NCI-H1092 (cell line): Measurements from ENCODE around the gene MMRN2.

Source experiments
- DNase-seq: peaks from one replicate; lab custom pipeline; 2025; lab: John Stamatoyannopoulos, UW

The MMRN2 gene

GRCh38 chr10:86970162-86970981, 13.0 kb upstream of the MMRN2 start:
- no peak for DNase-seq

GRCh38 chr10:86969421-86970041, 12.1 kb upstream of the MMRN2 start:
- no peak for DNase-seq

- no peak for DNase-seq
Observed at GRCh38 chr10:86968994-86969355, 11.6 kb upstream of the MMRN2 start.

GRCh38 chr10:86968271-86968993, 11.0 kb upstream of the MMRN2 start, which contains the start of gene ADIRF:
Gene ADIRF (plus strand): TSS chr10:86968482. CDS start chr10:86968545, 63 bp downstream.
- DNase-seq, result no peak

- no peak for DNase-seq
Observed at GRCh38 chr10:86967481-86967941, 10.1 kb upstream of the MMRN2 start.

GRCh38 chr10:86965986-86966654, 8.7 kb upstream of the MMRN2 start:
- no peak for DNase-seq

- no peak for DNase-seq
Observed at GRCh38 chr10:86964847-86965190, 7.4 kb upstream of the MMRN2 start.

GRCh38 chr10:86964061-86964846, 6.8 kb upstream of the MMRN2 start:
- DNase-seq, result no peak

- DNase-seq, result no peak
Observed at GRCh38 chr10:86963341-86963919, 6.0 kb upstream of the MMRN2 start.

GRCh38 chr10:86962981-86963310, 5.5 kb upstream of the MMRN2 start:
- DNase-seq, result no peak

- DNase-seq, result no peak
Observed at GRCh38 chr10:86962136-86962980, 4.9 kb upstream of the MMRN2 start.

- DNase-seq, result no peak
Observed at GRCh38 chr10:86961481-86962091, 4.2 kb upstream of the MMRN2 start.

GRCh38 chr10:86960863-86961434, 3.5 kb upstream of the MMRN2 start:
- no peak for DNase-seq

GRCh38 chr10:86960003-86960862, 2.8 kb upstream of the MMRN2 start:
- DNase-seq, result no peak

- DNase-seq, result no peak
Observed at GRCh38 chr10:86959737-86960002, 2.3 kb upstream of the MMRN2 start.

GRCh38 chr10:86958901-86959736, 1.7 kb upstream of the MMRN2 start:
- no peak for DNase-seq

GRCh38 chr10:86958116-86958900, 893 bp upstream of the MMRN2 start, which contains the start of gene SNCG:
Gene SNCG (plus strand): TSS chr10:86958599. CDS start chr10:86958698, 99 bp downstream.
- DNase-seq, result no peak
